Skin epidermis (tissue), 12 donors: Measurements from ENCODE around the gene AVPR2.

Experiments
- H3K27ac ChIP-seq, 21 experiments: fragments of 200-600 bp; sonication (generic) in 11 of 21; one replicate each; pipeline ENCODE4 v1.5.0; 2020; ENCODE audit warnings: mild to moderate bottlenecking in 3 of 21, inconsistent platforms in 2 of 21, moderate library complexity in 2 of 21
- H3K4me3 ChIP-seq, 7 experiments: fragments of 200-600 bp; sonication (generic) in 2 of 7; one replicate each; pipeline ENCODE4 v1.5.0; 2020; ENCODE audit warnings: inconsistent platforms in 2 of 7, mild to moderate bottlenecking in 2 of 7, moderate library complexity in 1 of 7

The AVPR2 gene

DNA sequence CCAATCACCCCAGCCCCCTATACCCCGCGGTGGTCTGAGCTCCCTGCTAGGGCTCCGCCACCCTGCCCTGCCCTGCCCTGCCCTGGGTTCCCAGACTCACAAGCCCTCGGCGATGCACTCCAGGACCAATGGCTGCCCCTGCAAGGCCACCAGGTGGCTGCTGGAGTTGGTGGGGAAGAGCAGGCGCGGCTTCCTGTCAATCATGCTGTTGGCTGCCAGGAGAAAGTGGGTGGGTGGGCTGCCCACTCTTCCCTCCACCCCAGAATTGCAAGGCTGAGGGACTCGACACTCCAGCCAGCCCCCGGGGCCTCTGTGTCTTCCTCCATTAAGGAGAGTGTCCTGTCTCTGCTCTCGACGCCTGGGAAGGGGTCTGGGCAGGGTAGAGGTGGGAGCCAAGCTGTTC is 34.2 kb upstream of the AVPR2 start:
- Histone ChIP-seq H3K4me3 (no peak overlapping the region), H3K27ac (no peak overlapping the region)

DNA sequence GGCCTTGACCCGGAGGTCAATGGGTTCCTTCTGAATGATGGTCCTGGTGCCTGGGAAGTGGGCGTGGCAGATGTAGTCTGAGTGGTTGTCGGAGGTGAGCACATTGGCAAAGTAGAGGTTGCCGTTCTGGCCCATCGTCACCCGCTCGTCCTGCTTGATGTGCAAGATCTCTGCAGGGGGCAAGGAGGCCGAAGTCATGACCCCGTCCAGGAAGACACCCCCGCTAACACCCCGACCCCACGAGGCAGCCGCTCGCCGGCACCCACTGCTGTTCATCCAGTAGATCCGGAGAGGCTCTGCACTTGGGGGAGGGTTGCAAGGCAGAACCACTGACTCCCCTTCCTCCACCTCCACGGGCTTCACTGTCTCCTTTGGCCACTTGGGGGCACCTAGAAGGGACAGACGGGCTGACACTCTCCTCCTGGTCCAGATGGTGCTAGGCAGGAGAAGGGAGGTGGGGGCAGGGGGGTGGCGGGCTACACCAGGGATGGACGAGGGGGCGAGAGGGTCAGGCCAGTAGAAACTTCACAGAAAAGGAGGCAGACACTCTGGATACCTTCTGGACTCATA is 33.6 kb upstream of the AVPR2 start:
- Histone ChIP-seq H3K27ac (no peak overlapping the region), H3K4me3 (no peak overlapping the region)

DNA sequence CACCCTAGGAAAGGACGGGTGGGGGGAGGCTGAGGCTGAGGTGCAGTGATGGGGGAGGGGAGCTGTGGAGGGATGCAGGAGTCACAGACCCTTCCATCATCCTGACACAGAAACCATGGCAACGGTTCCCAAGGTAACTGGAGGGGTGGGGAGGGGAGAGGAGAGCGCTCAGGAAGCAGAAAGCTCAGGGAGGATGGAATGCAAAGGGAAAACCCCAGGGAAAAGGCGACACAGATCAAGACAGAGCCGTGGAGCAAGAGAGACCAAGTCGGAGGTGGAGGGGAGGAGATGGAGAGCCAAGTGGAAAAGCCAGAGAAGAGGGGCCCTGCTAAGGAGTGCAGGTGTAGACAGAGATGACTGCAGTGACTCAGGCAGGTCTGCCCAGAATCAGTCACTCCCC is 33.0 kb upstream of the AVPR2 start:
- no peak overlapping the region for H3K4me3 ChIP-seq
- no peak overlapping the region for H3K27ac ChIP-seq

DNA sequence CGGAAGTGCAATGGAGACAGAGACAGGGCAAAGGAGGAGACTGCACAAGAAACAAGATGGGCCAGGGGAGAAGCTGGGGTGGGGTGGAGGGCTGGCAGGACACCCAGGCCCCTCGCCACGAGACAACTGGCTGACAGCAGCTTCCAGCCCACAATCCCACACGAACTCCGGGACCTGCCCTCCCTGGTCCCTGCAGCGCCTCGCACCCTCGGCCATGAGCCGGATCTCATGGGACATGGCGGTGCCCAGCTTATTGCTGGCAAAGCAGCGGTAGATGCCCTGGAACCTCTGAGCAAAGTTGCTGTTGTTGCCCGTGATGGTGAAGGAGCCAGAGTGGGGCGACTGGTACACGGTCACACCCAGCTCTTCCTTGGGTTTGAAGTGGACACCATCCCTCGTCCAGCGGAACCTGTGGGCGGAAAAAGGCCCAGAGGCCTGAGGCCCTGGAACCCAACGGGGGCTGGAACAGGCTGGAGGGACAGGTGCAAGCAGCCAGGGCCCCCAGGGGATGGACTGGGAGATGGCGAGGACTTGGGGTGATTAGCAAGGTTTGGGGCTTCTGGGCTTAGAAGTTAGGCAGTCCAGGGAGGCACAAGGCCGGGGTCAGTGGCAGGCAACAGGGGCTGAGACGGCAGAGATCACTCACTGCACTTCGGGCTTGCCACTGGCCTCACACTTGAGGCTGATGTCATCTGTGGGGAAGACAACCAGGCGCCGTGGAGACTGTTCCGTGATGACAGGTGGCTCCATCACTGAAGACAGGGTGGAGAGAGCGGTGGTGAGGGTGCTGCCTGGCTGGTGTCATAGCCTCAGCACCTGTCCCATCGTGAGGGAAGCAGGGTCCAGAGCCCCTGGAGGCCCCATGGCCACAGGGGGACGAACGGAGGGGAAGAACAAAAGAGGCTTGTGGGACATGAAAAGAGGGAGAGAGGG is 32.3 kb upstream of the AVPR2 start:
- no peak overlapping the region for H3K27ac ChIP-seq
- no peak overlapping the region for H3K4me3 ChIP-seq

DNA sequence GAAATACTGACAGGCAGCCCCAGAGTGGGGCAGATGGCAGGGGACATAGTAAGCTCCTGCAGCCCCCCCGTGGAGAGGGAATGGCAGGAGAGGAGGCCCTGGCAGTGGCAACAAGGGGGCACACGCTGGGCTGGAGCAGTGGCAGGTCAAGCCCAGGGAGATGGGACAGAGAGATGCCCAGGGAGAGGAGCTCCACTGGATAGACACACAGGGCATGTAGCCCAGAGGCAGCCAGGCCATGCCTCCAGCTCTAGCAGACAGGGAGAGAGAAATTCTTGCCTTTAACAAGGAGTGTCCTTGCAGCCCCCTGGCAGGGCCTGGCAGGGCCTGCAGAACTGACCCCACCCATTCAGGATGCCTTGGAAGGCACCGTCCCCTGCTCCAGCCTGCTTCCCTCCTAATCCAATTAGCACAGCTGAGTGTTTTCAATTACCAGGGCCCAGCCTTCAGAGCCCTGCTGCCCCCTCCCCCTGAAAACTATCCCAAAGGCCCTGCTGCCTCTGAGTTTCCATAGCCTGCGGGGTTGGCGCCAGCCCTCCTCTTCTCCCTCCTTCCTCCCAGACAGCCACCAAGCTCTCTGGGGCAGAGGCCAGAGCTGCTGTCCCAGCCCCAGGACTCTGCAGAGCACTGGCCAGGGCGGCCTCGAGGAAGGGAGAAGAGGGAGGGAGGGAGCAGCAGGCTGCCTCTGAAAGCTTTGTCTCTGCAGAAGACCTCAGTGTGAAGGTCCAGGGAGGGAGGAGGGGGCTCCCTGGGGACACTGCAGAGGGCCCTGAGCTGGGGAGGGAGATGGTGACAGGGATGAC is 31.0 kb upstream of the AVPR2 start:
- Histone ChIP-seq H3K27ac (no peak overlapping the region), H3K4me3 (no peak overlapping the region)

DNA sequence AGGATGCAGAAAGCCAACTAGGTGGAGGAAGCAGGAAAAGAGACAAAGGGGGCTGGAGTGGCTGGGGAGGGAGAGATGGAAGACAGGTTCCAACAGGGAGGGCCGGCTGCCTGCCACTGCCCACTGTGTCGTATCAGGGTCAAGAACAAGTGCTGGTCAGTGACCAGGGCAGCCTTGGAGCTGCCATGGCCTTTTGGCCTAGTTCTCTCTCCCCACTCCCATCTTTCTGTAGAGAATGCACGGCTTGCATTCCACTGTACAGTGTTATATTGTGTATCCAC is 30.4 kb upstream of the AVPR2 start:
- no peak overlapping the region for H3K4me3 ChIP-seq
- no peak overlapping the region for H3K27ac ChIP-seq

DNA sequence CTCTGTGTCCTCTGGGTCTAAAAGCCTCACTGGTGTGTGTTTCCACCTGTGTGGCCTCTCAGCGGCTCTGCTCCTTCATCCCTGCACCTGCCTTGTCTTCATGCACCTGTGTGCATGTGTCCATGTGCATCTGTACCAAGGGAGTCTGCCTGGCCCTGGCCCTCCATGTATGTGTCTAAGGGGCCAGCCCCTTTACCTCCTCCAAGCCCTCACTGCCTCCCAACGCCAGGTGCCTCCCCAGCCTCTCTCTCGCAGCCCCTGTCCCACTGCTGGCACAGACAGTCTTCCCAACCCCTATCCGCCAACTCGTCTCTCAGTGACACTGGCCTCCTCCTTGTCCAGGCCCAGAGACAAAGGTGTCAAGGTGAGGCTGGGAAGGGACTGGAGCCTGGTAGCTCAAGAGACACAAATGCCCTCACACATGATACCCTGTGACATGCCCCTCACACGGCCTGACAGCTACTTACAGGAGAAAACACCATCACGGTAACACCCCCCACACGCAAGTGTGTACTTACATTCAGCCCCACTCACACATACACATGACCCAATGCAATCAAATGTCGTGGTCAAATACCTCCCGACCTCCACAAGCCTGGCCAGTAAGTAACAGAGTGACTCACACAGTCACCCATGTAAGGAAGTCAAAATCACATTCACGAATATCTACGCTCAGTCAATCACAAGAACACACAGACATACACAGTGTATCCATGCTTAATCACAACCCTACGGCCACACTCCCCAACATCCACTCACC is 29.9 kb upstream of the AVPR2 start:
- H3K27ac ChIP-seq, result no peak overlapping the region
- H3K4me3 ChIP-seq, result no peak overlapping the region

DNA sequence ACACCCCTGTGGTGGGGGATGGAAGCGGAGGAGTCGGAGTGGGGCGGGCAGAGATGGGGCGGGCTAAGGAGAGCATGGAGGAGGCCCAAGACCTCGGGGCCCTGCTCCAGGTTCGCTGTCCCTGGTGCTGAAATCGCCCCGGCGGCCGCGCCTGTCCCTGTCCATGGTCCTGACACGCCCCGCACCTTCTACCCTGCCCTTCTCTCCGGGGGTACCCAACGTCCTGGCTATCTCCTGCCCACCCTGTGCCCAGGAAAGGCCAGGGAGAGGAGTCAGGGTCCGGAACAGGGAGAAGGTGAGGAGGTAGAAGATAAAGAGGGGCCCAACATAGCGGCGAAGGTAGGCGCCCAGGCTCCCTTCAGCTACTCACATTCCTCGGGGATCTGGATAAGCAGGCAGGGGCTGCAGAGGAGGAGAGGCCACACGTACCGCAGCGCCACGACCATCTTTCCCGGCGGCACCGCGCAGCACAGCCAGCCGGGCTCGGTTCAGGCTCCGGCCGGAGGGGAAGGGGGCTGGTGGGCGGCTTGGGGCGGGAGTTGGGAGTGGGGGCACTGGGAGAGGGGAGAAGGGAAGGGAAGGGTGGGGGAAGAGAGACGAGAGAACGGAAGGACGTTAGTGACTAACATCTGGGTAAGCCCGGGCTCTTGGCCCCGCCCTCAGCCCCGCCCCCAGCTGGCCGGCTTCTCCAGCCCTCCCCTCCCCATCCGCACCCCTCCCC is 28.9 kb upstream of the AVPR2 start:
- H3K27ac ChIP-seq, result no peak overlapping the region
- no peak overlapping the region for H3K4me3 ChIP-seq

DNA sequence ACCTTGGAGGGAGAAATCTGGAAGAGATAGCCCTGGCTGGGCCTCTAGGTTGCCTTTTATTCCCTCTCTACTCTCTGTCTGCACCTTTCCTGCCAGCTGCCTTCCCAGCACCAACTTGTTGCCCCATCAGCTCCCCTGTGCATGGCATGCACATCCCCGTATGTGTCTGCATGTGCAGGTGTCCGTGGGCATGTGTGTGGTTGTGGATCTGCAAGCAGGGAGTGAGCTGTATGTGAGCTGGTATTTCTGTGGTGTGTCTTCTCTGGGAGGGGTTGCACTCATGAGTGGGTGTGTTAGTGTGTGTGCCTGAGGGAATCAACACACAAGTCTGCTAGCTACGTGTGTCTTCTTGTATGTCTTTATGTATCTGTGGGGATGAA is 28.4 kb upstream of the AVPR2 start:
- H3K27ac ChIP-seq, result no peak overlapping the region
- H3K4me3 ChIP-seq, result no peak overlapping the region

DNA sequence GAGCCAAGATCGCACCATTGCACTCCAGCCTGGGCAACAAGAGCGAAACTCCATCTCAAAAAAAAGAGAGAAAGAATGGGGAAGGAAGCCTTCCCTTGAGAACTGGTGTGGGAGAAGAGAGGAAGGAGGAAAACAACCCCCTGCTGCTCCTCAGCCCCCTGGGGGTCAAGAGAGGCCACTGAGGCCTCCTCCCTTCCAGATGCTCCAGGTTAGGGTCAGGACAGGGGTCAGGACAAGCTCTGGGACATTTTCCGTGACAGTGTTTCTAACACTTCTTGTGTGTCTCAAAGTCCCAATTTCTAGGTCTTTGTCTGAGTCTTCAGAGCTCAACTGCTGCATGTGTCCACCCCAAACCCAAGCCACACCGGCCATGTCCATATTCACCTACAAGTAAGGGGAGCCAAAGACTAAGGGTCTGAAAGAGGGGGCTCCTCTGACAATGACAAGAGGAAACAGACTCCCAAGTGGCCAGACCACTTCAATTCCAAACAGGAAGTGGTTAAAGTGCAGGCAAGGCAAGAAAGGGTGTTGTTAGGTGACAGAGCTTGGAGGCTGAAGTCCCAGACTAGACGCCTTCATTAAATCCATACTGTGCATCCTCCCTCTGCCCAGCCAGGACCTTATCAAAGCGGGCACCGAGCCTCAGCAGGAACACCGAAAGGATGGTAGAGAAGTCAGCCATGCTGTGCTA is 26.8 kb upstream of the AVPR2 start:
- no peak overlapping the region for H3K27ac ChIP-seq
- H3K4me3 ChIP-seq, result no peak overlapping the region

DNA sequence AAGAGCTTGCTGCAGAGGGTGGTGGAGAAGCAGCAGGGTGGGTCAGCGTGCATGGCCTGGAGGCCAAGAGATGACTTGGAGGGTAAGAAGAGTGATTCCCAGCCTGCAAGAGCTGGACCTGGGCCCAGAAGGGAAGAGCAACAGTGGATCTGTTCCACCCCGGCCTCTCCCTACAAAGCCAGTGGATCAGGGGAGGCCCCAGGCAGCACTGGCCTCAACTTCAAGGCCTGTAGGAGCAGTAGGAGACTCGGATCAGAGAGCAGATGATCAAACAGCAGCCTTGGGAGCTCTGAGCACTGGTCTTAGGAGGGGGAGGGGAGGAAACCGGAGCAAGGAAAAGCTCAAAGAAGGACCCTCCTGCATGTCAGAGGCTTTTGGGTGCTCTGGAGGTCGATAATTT is 26.1 kb upstream of the AVPR2 start:
- H3K4me3 ChIP-seq, result no peak overlapping the region
- H3K27ac ChIP-seq, result no peak overlapping the region

DNA sequence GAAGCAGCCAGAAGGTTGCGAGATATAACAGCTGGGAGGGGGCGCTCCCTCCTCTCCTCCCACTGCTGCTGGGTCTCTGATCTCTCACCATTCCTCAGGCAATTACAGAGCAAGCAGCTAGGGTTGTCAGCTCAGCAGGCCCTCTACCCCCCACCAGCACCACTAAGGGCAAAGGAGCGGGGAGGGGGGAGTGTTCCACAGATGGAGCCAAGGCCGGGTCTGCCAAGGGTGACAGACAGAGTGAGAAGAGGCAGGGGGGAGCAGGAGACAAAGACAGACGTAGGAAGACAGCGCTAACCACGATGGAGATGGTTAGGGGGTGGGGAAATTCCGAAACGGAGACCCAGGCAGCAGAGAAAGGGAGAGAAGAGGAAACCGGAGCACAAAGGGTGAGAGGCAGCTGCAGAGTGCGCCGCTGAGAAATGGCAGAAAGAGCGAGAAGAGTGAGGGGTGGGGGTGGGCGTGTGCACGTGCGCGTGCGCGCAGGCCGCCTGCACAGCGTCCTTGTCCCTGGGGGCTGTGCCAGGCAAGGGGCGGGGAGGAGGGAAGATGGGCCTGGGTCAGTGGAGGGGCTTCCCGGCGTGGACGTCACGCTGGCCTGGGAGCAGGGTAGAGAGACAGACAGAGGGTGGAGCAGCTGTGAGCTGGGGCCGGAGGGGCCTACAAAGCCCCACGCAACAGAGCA is 25.4 kb upstream of the AVPR2 start:
- Histone ChIP-seq H3K27ac (no peak overlapping the region), H3K4me3 (no peak overlapping the region)

DNA sequence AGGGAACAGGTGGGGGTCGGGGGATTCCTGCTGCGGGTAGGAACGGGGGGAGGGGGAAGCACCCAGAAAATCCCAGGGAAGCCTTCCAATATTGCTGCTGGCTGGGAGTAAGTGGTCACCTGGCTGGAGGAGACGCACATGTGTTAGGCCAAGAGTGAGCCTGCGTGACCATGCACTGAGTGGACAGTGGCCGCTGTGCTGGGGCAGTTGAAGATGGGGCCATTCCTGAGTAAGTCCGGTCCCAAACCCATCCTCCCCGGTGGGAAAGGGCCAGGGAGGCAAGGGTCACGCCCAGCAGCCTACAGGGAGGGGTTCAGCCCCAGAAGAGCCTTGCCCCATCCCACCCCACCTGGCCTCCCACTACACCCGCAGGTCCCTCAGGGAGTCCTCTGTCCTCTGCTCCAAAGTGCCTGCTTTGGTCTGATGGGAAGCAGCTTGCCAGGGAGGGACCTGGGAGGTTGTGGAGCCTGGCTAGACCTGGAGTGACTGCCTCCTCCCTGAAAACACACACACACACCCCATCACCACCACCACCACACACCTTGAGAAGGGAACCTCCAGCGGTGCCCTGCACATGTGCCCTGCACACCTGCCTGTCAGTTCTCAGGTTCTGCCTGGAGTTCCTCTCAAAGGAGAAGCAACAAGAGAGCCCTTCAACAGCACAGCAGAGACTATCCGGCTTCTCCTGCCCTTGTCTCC is 24.6 kb upstream of the AVPR2 start:
- H3K27ac ChIP-seq, result no peak overlapping the region
- H3K4me3 ChIP-seq, result no peak overlapping the region

DNA sequence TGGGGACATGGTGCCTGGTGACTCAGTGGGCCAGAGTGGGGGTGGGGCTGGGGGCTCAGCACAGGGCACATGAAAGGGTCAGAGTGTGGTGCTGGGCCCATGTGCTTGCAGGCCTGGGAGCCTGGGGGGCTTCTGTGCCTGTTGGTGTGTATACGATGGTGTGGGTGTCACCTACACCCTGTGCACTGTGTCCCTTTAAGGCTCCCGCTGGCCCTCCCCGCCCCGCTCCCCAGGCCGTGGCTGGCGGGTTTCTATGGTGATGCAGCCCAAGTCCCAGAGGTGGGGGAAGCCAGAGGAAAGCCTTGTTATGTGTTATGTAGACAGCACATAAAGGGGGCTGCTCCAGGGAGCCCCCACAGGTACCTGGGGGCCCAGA is 24.0 kb upstream of the AVPR2 start:
- Histone ChIP-seq H3K27ac (no peak overlapping the region), H3K4me3 (no peak overlapping the region)

DNA sequence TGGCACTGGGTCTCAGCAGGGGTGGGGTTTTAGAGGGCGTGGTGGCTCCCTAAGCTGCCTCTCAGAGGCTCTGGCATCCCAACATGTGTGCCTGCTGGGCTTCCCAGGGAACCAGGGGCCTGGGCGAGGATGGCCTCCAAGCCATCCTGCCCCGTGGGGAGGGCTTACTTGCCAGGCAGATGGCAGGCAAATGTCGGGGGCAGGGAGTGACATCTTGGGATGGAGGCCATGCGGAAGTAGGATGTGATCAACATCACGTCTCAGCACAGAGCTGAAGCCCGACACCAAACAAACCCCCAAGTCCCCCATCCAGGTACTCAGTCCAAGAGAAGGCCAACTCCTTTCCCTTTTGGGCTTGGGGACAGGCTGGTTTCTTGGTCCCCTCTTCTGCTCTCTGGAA is 23.2 kb upstream of the AVPR2 start:
- H3K4me3 ChIP-seq, result no peak overlapping the region
- H3K27ac ChIP-seq, result no peak overlapping the region

DNA sequence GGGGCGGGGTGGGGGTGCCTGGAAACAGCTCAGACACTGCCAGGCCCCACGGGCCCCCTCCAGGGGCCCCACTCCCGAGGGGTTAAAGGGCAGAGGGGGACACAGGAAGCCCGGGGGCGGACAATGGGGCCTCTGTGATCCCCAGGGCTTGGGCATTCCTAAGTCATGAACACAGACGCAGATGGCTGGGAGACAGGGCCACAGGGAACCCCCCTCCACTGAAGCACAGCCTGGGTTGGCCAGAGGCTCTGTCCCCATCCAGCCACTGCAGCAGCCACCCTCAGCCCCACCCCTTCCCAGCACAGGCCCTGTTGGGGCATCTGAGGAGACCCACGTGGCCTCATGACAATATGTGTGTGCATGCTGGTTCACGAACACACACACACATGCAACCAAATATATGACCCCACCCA is 22.4 kb upstream of the AVPR2 start:
- Histone ChIP-seq H3K4me3 (no peak overlapping the region), H3K27ac (no peak overlapping the region)

DNA sequence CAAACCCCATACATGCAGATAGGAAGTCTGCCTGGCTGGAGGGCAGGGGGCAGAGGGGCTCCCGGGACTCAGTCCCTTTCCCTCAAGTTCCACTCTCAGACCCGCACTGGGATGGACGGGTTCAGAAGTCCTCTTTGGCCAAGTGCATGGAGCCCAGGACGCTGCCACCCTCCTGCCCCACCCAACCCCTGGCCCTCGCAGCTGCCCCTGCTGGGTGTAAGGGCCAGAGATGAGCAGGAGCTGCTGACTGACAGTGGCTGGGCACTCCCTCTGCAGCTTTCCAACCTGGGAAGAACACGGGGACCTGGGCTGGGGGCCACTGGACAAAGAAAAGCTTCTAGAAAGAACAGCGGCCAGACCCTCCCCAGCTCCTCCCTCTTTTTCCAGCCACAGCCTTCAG is 21.9 kb upstream of the AVPR2 start:
- no peak overlapping the region for H3K4me3 ChIP-seq
- no peak overlapping the region for H3K27ac ChIP-seq
